Adrenal gland (tissue), 12 donors: Measurements from ENCODE around the gene DNAJC1. TPM values are rescaled to one million over a fixed set of nuclear protein-coding genes. Genes with fewer than 3 reads are reported as not detected.

ENCODE experiments used
- DNase-seq, 7 donors: peaks; one replicate each; pipeline ENCODE4 v3.0.0-alpha.2; 2019 to 2020
- H3K27ac ChIP-seq, 5 donors: fragments of 200-600 bp; sonication (generic) in 4 of 5; 1 replicate in 3 of 5; 2 replicates in 2 of 5; pipeline versions ENCODE4 v1.5.1 to v1.8.0; 2016 to 2020; ENCODE audit warnings: mild to moderate bottlenecking in 1 of 5
- H3K27me3 ChIP-seq: fragments of 200-600 bp; 2 replicates; pipeline ENCODE4 v1.8.0; 2021
- H3K36me3 ChIP-seq, 2 donors: fragments of 200-600 bp; replicated peaks in 1 of 2; 1 replicate in 1 of 2; 2 replicates in 1 of 2; pipeline versions ENCODE4 v1.5.1 to v1.8.0; 2018 to 2022
- H3K4me1 ChIP-seq, 2 donors: fragments of 200-600 bp; replicated peaks in 1 of 2; 1 replicate in 1 of 2; 2 replicates in 1 of 2; pipeline versions ENCODE4 v1.5.1 to v1.8.0; 2018 to 2021
- H3K4me3 ChIP-seq, 4 donors: fragments of 200-600 bp; sonication (generic) in 3 of 4; one replicate each; pipeline ENCODE4 v1.5.1; 2016 to 2018
- H3K9me3 ChIP-seq, 3 donors: fragments of 200-600 bp; sonication (generic) in 1 of 3; replicated peaks in 1 of 3; 1 replicate in 2 of 3; 2 replicates in 1 of 3; pipeline versions ENCODE4 v1.5.1 to v1.8.0; 2016 to 2021
- POLR2A ChIP-seq, 2 donors: fragments of 450-650 bp; IDR thresholded peaks; one replicate each; pipeline ENCODE4 v1.6.1; 2017; ENCODE audit warnings: antibody characterized with exemption in 2 of 2, mild to moderate bottlenecking in 2 of 2, moderate library complexity in 1 of 2
- WGBS, 4 donors: extraction: QIAGEN DNeasy Blood & Tissue Kit in 2 of 4; methylation state at CpG; one replicate each; pipeline versions ENCODE4 v1.1.5 to v1.1.7; 2013 to 2017; 5-methylcytosine and 5-hydroxymethylcytosine counted together
- intact Hi-C, 2 donors: fragments of 100-400 bp; cut with DNase I; formaldehyde crosslinking; loops; one replicate each; pipeline versions ENCODE4 v1.14.1 to v1.15.0; 2022 to 2023
- polyA plus RNA-seq, 3 donors: library from polyadenylated mRNA; stranded (reverse); fragments of 200-250 nt in 2 of 3; fragments of 350-450 nt in 1 of 3; fragmentation: Illumina TruSeq in 1 of 3; extraction: RNeasy Lipid Tissue Mini Kit (QIAGEN cat#74804) in 1 of 3; gene quantifications; one replicate each; pipeline ENCODE4 v1.2.3, GENCODE V29; 2013 to 2014
- total RNA-seq, 9 donors: library from RNA; depleted of rRNA in 4 of 9; stranded (reverse); fragments of >200 nt in 4 of 9; fragments of 120-200 nt in 1 of 9; fragmentation: NEBNext Ultra II Directional in 1 of 9; extraction: Animal tissue kit (Norgen Biotek cat#: 25700) in 1 of 9; gene quantifications; one replicate each; pipeline versions ENCODE4 v1.1.0 to v1.2.4, GENCODE V29; 2013 to 2023
- TF ChIP-seq, protein P1 (sequence below), 6 experiments: fragments of 450-650 bp in 4 of 6; fragments of 200-600 bp in 2 of 6; sonication (generic) in 1 of 6; IDR thresholded peaks; 1 replicate in 5 of 6; 2 replicates in 1 of 6; pipeline versions ENCODE4 v1.5.1 to v1.8.0; 2016 to 2021; ENCODE audit warnings: antibody characterized with exemption in 6 of 6, mild to moderate bottlenecking in 2 of 6, moderate library complexity in 1 of 6
- donor health status: healthy with polysubstance abuse.
- donor health status: Bipolar disorder and iron deficiency.
- donor health status: DM: yes; HTN: yes; CAD: no.
- donor health status: DM: no; HTN: no; CAD: no.
- donor health status: DM: no; HTN: no; CAD: no.
- donor health status: DM: yes; HTN: yes; CAD: no.

Gene DNAJC1
- total and polyA plus RNA-seq, 12 donors: 11.0 to 84.4 (median 36.8) TPM

DNA sequence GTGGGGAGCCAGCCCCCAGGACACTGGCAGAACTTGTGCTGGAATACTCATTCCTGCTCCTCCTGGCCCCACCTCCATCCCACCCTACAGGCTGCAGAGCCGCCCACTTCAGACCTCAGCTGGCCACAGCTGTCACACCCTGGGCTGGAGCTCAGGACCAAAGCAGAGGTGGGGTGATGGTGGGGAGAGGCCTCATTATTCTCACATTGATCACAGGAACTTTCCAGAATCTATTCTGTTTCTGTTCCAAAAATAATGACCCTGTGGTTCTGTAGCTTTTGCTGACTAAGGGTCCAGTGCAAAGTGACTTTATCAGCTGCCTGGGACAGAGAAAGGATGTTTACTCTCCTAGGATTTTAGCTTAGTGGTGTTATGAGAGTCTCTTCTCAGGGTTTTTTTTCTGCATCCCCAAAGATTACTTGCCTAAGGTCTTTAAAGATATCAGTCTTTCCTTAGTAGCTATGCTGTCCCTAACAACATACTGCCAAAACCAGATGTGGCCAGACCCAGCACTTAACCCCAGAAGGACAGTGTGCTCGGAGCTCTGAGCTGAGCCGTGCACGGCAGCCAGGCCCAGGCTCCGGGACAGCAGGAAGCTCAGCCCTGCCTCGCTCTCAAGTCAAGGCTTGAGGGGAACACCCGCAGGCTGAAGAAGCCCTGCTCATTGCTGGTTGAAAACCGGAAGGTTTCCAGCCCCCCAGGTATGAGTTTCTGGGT is 246.2 kb downstream of the DNAJC1 start:
- intact Hi-C loops: no loop called here
- no peaks in the 10 kb centered on the region for H3K36me3 ChIP-seq

DNA sequence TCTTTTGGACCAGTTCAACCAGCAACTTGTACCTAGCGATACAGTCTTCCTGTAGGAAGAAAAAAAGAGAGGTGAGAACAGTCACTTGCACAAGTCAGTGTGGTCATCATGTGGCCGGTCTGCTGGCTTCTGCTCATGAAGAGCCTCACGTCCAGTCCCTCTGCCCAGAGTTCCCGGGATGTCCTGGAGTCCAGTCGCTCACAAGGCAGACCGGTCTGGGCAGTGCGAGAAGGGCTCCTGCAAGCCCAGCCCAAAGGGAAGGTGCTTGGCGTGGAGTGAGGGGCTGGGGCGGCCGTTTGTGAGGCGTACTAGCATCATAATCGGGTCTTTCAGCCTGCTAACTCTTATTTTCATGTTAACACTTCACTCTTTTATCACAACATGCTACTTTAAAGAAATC is 246.8 kb downstream of the DNAJC1 start:
- Histone ChIP-seq H3K4me3 (no peak overlapping the region), H3K36me3 (no peaks in the 10 kb centered on the region), H3K9me3 (no peaks in the 10 kb centered on the region), H3K27ac (no peak overlapping the region), H3K4me1 (no peaks in the 10 kb centered on the region), H3K27me3 (no peaks in the 10 kb centered on the region)
- 89 to 93% (median 91%) methylated on average over 10 to 12 of the region's 12 CpGs for whole genome bisulfite sequencing, 4 donors
- intact Hi-C loops: no loop called here
- DNase-seq: no peak
- no peak for TF ChIP-seq POLR2A (IDR thresholded peaks at IDR 0.05)
- TF ChIP-seq, protein P1, sequence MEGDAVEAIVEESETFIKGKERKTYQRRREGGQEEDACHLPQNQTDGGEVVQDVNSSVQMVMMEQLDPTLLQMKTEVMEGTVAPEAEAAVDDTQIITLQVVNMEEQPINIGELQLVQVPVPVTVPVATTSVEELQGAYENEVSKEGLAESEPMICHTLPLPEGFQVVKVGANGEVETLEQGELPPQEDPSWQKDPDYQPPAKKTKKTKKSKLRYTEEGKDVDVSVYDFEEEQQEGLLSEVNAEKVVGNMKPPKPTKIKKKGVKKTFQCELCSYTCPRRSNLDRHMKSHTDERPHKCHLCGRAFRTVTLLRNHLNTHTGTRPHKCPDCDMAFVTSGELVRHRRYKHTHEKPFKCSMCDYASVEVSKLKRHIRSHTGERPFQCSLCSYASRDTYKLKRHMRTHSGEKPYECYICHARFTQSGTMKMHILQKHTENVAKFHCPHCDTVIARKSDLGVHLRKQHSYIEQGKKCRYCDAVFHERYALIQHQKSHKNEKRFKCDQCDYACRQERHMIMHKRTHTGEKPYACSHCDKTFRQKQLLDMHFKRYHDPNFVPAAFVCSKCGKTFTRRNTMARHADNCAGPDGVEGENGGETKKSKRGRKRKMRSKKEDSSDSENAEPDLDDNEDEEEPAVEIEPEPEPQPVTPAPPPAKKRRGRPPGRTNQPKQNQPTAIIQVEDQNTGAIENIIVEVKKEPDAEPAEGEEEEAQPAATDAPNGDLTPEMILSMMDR (IDR thresholded peaks at IDR 0.05): no peak

More for the DNA sequence above, 246.2 kb downstream of the DNAJC1 start:
- no peak overlapping the region for H3K4me3 ChIP-seq
- no peaks in the 10 kb centered on the region for H3K9me3 ChIP-seq
- H3K4me1 ChIP-seq: no peaks in the 10 kb centered on the region
- TF ChIP-seq, protein P1 (IDR thresholded peaks at IDR 0.05): no peak
- no peak for TF ChIP-seq POLR2A (IDR thresholded peaks at IDR 0.05)
- H3K27me3 ChIP-seq: no peaks in the 10 kb centered on the region
- DNase-seq: no peak
- 51 to 82% (median 72%) methylated on average over 3 to 8 of the region's 8 CpGs for WGBS, 4 donors
- peak overlapping the region in 1 of 5 donors; percentile 6 for H3K27ac ChIP-seq

DNA sequence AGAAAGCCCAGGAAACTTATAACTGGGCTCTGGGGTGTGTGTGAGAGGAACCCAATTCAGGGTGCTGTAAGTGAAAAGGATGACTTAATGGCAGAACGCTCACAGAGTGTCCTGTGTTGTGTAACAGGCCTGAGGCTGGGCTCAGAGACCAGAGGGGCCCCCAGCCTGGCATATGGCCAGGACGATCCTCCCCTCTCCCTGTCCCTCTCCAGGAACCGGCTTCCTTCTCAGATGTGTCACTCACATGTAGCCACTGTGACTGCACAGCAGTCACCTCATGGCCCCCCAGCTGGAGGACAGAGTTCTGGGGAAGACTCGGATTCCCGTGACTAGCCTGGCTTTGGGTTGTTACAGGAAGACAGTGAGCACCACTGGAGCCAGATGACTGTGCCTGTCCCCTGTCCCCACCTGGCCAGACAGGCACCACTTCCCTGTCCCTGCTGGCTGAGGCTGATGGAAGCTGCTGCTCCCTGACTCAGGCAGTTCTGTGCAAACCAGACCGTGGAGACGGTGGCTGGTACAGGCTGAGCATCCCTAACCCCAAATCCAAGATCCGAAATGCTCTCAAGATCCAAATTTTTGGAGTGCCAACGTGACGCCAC is 249.0 kb downstream of the DNAJC1 start:
- DNase-seq: no peak
- H3K9me3 ChIP-seq: no peaks in the 10 kb centered on the region
- TF ChIP-seq, protein P1 (IDR thresholded peaks at IDR 0.05): no peak
- TF ChIP-seq POLR2A (IDR thresholded peaks at IDR 0.05): no peak
- H3K36me3 ChIP-seq: no peaks in the 10 kb centered on the region
- 79 to 91% (median 86%) methylated on average over 6 to 10 of the region's 10 CpGs for WGBS, 4 donors
- no peak overlapping the region for H3K4me3 ChIP-seq
- no peaks in the 10 kb centered on the region for H3K27me3 ChIP-seq
- no peak overlapping the region for H3K27ac ChIP-seq
- no peaks in the 10 kb centered on the region for H3K4me1 ChIP-seq
- intact Hi-C loops: no loop called here

DNA sequence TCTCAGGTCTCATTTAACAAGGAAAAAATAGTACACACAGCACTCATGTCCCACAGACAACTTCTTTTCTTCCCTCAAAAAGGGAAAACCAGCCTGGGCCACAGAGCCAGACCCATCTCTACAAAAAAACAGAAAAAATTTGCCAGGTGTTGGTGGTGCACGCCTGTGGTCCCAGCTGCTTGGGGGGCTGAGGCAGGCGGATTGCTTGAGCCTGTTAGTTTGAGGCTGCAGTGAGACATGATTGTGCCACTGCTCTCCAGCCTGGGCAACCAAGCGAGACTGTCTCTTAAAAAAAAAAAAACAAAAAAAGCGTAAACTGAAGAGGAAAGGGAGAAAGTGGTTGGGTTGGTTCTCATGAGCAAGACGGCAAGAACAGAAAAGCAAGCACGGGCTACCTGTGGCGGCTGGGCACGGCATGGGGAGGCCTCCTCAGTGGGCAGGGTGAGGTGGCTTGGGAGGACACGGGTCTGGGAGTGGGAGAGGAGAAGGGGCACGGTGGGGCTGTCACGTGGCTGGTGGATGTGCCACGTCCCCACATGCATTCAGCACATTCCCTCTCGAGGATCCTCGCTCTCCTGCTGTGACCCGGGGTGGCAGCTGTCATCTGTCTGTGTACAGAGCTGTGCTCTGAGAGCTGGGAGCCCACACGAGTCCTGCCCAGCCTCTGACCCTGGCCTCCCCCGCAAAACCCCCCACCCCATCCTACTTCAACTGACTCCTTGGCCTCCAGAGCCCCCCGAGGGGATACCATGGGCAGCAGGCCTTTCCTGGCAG is 249.8 kb downstream of the DNAJC1 start:
- H3K27ac ChIP-seq: no peak overlapping the region
- DNase-seq: no peak
- intact Hi-C loops: no loop called here
- no peaks in the 10 kb centered on the region for H3K9me3 ChIP-seq
- no peak for TF ChIP-seq POLR2A (IDR thresholded peaks at IDR 0.05)
- TF ChIP-seq, protein P1 (IDR thresholded peaks at IDR 0.05): no peak
- H3K4me1 ChIP-seq: no peaks in the 10 kb centered on the region
- no peaks in the 10 kb centered on the region for H3K36me3 ChIP-seq
- 86 to 90% (median 90%) methylated on average over 11 to 18 of the region's 18 CpGs for WGBS, 4 donors
- H3K4me3 ChIP-seq: no peak overlapping the region
- no peaks in the 10 kb centered on the region for H3K27me3 ChIP-seq
